ENCODE results near the gene MARF1. TPM values are rescaled to one million over a fixed set of nuclear protein-coding genes. Genes with fewer than 3 reads are reported as not detected.
"Not testable (repeated sequence)": the region's sequence is repeated elsewhere in the genome, so short reads cannot be mapped to it uniquely, and the experiment has no call there.

The MARF1 gene
- polyA plus RNA-seq, 1 experiment = 25.2 TPM

GRCh38 chr16:15648135-15648730, 5.3 kb upstream of the MARF1 start:
- POLR2A ChIA-PET = no interaction called here
- Histone ChIP-seq H3K36me3 (ENCODE audit: control insufficient read depth, insufficient read depth, low read length) (no peaks in the 10 kb centered on the region), H3K4me3 (ENCODE audit: low read depth, low read length) (no peak overlapping the region), H3K27me3 (ENCODE audit: control insufficient read depth, insufficient read depth, low read length) (no peaks in the 10 kb centered on the region)
- CTCF ChIA-PET = no interaction called here
- no peak for TF ChIP-seq CTCF (IDR thresholded peaks at IDR 0.05; ENCODE audit: insufficient read depth, low read depth, low read length)
- no peak for DNase-seq (ENCODE audit: low read depth)

- no peak for TF ChIP-seq CTCF (IDR thresholded peaks at IDR 0.05; ENCODE audit: insufficient read depth, low read depth, low read length)
- no peak for DNase-seq (ENCODE audit: low read depth)
- Histone ChIP-seq H3K27me3 (ENCODE audit: control insufficient read depth, insufficient read depth, low read length) (no peaks in the 10 kb centered on the region), H3K4me3 (ENCODE audit: low read depth, low read length) (no peak overlapping the region), H3K36me3 (ENCODE audit: control insufficient read depth, insufficient read depth, low read length) (no peaks in the 10 kb centered on the region)
- CTCF ChIA-PET = no interaction called here
- POLR2A ChIA-PET = no interaction called here
Observed at GRCh38 chr16:15647294-15648014, 4.5 kb upstream of the MARF1 start.

GRCh38 chr16:15646557-15647293, 3.8 kb upstream of the MARF1 start:
- DNase-seq (ENCODE audit: low read depth); POLR2A ChIA-PET; H3K4me3 ChIP-seq (ENCODE audit: low read depth, low read length); CTCF ChIA-PET; H3K36me3 ChIP-seq (ENCODE audit: control insufficient read depth, insufficient read depth, low read length); H3K27me3 ChIP-seq (ENCODE audit: control insufficient read depth, insufficient read depth, low read length): not testable (repeated sequence)

DNA sequence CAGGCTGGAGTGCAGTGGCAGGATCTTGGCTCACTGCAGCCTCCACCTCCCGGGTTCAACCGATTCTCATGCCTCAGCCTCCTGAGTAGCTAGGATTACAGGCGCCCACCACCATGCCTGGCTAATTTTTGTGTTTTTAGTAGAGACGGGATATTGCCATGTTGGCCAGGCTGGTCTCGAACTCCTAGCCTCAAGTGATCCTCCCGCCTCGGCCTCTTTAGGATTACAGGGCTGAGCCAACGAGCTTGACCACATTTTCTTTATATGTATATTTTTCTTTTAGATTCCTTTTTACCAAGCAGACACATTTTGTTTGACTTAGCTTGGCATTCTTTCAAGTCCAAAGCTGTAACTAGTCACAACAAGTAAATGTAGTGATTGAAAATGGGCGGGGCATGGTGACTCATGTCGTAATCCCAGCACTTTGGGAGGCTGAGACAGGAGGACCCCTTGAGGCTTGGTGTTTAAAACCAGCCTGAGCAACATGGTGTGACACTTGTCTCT, 2.1 kb upstream of the MARF1 start:
- DNase-seq (ENCODE audit: low read depth) = peak; percentile 50
- H3K27me3 ChIP-seq (ENCODE audit: control insufficient read depth, insufficient read depth, low read length); H3K4me3 ChIP-seq (ENCODE audit: low read depth, low read length); POLR2A ChIA-PET; H3K36me3 ChIP-seq (ENCODE audit: control insufficient read depth, insufficient read depth, low read length): not testable (repeated sequence)
- CTCF ChIA-PET = interaction anchor here (1.3 kb wide), 1 partner anchor 10 kb away, joined by 3 read pairs; no protein-coding TSS in a partner anchor

DNA sequence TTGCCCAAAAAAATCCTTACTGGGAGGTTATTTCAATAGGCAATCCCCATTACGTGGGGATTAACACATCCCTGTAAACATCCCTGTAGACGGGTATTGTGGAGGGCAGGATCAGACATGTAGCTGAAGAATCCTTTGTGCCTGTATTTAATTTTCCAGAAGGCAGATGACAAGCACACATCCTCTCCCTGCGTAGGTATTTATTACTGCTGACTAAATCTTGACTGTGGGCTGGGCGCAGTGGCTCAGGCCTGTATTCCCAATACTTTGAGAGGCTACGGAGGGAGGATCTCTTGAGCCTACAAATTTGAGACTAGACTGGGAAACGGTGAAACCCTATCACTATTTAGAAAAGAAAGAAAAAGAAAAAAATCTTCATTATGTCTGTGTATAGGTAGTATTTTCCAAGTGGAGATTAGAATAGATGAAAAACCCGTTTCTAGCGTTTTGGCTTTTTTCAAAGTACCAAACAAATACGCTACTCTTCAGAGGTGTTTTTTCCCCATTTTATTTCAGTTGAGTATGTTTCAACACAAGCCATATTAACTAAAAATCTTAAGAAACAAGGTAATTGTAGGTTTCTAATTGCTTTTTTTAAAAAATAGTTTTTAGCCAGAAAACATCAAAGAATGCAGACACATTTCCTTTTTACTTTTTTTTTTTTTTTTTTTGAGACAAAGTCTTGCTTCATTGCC, 1.5 kb upstream of the MARF1 start:
- ChIA-PET POLR2A (interaction anchor here (0.6 kb wide), 1 partner anchor 108 kb away, joined by 4 read pairs; no protein-coding TSS in a partner anchor), CTCF (interaction anchor here (0.6 to 2.7 kb wide), 9 partner anchors 9 to 552 kb away, joined by 3 to 10 read pairs (median 3); no protein-coding TSS in a partner anchor)
- H3K4me3 ChIP-seq (ENCODE audit: low read depth, low read length) = no peak overlapping the region
- no peak for DNase-seq (ENCODE audit: low read depth)
- no peak for TF ChIP-seq CTCF (IDR thresholded peaks at IDR 0.05; ENCODE audit: insufficient read depth, low read depth, low read length)
- H3K36me3 ChIP-seq (ENCODE audit: control insufficient read depth, insufficient read depth, low read length) = no peaks in the 10 kb centered on the region
- no peaks in the 10 kb centered on the region for H3K27me3 ChIP-seq (ENCODE audit: control insufficient read depth, insufficient read depth, low read length)

Measured in BJ (cell line).